SIG-M5 treated with dmso at 0.1 percent for 504 hours (cell line): Measurements from ENCODE around the gene RASAL2.
A peak's percentile ranks its signal among the peaks of the same experiment; 100 is the strongest.
"Not testable (repeated sequence)": the region's sequence is repeated elsewhere in the genome, so short reads cannot be mapped to it uniquely, and the experiment has no call there.

Experiments used
- DNase-seq: peaks from one replicate; lab custom pipeline; 2025; ENCODE audit not compliant: unreplicated experiment; lab: John Stamatoyannopoulos, UW

RASAL2 gene

DNA sequence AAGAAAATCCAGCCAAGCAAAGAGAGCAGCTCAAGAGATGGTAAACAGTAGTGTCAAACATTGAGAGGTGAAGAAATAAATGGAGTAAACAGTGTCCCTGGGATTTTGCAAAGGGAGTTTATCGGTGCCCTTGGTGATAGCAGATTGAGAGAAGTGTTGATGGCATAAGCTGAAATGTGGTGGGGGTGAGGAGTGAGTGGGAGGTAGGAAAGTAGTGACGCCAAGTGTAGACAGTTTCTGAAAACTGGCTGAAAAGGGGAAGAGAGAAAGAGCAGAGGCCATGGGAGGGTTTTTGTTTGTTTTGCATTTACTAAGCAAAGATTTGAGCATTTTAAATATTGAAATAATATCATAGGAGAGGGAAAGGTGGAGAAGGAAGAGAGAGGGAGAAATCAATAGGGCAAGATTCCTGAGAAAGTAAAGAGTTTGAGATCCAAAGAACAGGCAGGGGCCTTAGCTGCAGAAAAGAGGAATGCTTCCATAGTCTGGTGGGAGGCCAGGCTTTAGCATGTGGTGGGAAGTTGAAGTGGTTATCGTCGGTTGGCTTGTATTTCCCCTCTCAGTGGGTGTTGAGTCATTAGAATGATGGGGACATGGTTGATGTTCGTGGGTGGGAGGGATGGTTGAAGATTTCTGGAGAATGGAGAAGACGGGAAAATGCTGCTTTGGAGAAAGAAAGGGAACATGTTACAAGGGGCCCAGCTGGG, 26.8 kb upstream of the RASAL2 start:
- DNase-seq: peak; percentile 93

DNA sequence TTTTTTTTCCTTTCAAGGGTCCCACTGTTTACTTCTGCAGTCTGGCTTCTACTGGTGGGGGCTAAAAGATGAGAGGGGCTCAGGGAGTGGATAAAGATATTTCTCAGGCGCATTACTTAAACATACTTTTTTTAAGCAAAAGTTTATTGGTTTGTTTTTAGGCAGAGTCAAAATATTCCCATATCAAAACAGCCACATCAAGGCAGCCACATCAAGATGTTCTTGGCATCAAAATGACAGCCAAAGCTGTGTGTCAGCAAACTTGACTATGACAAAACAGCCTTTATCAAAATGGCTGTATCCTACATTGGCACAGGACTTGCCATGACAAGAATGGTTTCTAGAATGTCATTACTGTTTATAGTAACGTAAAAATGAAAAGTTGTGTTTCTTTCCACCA, 22.1 kb upstream of the RASAL2 start:
- no peak for DNase-seq

DNA sequence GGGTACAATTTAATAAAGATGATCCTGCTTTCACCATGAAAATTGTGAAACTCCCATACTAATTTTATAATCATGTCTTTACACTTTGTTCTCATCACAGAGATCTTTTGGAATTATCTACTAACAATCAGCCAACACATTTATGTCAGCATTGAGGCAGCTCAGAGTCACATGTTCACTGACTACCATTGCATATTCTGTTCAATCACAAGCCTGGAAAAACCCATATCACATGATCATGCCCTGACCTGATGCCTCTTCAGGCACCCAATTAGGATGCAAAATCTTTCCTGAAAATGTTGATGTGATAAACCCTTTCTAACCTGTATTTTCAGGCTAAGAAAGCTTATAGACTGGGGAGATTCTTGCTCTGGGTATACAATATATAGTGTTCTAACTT, 21.6 kb upstream of the RASAL2 start:
- no peak for DNase-seq

DNA sequence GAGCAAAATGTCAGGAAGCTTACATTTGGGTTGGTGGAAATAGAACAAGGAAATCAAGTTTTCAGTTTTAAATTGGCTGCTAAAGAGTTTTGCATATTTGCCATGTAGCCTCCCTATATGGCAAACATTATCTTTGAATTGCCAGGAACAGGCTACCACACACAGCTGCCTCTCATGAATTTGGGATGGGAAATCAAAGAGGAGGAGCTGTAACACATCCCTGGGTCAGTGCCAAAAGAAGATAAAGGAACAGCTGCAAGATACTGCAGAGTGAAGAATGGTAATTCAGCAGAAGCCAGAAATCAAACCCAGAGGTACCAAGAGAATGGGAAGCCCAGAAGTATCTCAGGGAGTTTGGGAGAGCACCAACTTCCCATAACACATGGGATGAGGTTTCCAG, 18.6 kb upstream of the RASAL2 start:
- no peak for DNase-seq

DNA sequence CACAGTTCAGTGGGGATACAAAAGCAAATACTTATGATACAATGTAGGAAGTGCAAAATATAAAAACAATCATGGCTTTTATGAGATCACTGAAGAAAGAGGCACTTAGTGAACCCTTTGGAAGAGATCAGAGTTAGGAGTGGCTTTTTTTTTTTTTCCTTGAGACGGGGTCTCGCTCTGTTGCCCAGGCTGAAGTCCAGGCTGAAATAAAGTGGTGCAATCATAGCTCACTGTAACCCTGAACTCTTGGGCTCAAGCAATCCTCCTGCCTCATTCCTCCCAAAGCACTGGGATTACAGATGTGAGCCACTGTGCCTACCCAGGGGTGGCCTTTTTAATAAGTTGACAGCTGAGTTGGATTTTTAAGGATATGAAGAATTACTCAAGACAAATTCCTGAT, 17.3 kb upstream of the RASAL2 start:
- no peak for DNase-seq

DNA sequence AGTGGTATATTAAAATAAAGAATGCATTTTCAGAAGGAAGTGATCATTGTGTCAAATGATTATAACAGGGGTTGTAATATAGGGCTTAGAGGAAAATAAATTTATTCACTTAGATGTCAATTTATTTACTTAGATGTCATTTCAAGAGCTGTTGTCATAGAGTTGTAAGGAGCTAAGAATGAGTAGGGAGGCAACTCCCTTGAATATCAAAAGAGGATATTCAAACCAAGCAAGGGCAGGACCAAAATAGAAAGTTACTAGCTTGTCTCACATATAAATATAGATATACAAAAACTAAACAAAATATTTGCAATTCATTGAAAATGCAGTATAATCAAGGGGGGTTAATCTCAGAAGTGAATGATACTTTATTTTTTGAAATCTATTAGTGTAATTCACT, 16.0 kb upstream of the RASAL2 start:
- no peak for DNase-seq

DNA sequence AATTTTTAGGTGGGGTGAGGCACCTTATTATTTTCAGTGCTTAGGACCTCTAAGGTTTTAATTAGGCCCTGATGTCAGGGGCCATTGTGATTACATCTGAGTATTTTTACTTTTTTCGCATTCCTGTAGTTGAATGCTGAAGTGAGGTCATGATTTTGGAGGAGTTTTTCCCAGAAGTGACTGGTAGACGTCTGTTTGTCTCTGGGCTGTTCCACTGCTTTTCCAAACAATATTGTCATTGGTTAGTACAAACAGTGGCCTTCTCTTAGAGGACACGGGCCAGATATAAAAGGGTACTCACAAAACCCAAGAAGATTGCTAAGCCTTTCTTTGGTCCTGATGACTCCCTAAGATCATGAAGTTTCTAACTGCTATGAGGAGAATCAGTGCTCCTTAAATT, 7.6 kb upstream of the RASAL2 start:
- DNase-seq: no peak

DNA sequence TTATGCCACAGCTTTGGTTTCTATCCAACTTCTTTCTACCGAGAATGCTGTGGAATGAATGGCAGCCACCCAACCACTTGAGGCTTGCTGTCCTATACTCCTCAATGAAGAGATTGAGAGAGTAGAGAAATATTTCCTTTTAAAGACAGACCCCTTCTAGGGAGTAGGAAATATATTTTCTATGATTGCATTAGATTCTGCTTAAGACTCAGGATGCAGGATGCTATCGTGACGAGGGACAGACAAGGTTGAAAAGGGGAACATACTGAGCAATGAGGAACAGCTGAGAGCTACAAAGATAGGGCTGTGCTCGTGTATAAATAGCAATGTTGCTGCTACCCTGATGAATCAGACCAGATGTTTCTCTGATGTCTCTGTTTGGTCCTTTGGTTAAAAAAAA, 7.1 kb upstream of the RASAL2 start:
- DNase-seq: peak; percentile 93

DNA sequence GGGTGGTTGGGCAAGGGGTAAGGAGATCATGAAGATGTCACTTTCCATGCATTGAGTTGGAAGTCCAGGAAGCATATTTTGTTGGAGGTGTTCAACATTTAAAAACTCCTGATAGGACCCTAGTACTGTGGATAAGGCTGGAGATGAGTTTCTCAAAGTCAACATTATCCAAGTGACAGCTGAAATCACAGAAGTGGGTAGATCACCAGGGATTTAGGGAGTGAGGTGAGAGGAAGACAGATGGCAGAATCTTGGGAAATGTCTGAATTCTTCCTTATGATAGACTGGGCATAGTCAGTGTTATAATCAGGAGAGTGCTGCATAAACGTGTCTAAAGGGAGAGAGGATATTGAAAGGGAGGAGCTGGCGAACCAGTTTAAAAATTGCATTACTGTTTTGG, 5.3 kb upstream of the RASAL2 start:
- no peak for DNase-seq

DNA sequence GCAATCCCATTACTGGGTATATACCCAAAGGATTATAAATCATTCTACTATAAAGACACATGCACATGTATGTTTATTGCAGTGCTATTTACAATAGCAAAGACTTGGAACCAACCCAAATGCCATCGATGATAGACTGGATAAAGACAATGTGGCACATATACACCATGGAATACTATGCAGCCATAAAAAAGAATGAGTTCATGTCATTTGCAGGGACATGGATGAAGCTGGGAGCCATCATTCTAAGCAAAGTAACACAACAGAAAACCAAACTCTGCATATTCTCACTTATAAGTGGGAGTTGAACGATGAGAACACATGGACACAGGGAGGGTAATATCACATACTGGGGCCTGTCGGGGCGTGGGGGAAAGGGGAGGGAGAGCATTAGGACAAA, 2.5 kb upstream of the RASAL2 start:
- DNase-seq: not testable (repeated sequence)

DNA sequence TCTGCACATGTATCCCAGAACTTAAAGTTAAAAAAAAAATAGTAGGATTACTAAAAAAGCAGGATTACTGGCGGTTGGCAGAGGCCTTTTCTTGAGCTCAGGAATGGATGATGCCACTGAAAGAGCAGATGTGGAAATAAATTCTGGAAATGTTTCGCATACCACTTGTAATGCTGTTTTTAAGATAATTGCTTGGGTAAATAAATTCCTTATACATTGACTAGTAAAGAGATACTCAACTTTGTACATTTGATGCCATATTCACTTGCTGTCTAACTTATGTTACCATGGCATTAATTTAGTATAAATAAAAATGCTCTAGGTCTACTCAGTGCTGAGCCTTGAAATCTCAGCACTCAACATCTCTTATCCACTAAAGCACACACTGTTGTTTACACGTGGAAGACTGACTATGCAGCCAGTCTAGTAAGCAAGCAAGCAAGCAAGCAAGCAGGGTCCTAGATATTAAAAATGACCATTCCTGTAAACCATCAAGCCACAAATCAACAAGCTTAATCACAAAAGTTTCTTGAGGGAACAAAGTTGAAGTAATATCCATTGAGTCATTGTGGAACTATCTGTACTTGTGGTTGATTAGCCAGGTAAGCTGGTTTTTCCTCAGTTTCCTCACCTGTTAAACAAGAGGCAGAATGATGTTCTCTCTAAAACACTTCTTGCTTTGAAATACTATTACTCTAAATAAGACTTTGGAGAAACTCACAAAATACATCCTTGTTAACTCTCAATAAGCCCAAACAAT, 1.7 kb upstream of the RASAL2 start:
- DNase-seq: no peak

DNA sequence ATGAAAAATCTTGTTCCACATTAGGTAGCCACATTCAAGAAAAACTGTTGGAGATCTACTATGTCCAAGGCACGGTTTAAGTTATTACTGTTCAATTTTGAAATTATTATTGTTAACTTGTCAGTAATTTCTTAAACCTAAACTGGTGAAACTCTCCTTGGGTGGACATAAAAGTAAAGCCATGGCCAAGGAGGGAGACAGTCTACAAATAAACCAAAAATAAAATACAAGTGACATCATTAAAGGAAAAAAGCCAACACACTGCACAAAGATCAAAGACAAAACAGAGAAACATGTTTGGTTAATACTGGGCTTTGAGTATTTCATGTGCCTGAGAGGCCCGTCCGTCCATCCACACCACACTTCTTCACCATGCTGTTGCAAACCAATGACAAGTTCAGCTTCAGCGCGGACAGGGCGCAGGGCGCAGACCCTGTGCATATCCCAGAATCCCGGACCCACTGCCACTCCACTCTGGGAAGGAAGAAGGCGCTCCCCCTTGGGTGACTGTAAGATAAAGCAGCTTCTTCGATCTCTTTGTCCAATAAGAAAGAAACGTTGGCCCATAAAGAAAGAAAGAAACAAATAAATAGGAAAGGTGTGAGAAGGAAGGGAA, 918 bp upstream of the RASAL2 start:
- no peak for DNase-seq

DNA sequence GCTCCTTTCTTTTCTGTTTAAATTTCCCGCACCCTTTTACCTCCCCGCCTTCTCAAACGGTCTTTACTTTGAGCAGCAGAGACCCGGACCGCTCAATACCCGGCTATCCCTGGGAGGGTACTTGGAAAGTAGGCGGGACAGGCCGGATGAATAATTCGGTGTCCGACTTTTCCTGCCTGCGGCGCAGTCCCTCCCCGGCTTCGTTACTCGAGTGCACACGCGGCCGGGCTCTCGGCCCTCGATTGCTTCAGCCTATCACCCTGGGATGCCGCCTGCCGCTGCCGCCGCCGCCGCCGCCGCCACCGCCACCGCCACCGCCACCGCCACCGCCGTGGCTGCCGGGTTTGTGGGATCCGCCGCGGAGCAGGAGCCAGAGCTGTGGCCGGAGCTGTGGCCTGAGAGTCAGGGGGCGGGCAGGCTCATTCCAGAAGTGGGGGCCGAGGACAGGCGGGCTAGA, 382 bp upstream of the RASAL2 start:
- DNase-seq: peak; percentile 96

DNA sequence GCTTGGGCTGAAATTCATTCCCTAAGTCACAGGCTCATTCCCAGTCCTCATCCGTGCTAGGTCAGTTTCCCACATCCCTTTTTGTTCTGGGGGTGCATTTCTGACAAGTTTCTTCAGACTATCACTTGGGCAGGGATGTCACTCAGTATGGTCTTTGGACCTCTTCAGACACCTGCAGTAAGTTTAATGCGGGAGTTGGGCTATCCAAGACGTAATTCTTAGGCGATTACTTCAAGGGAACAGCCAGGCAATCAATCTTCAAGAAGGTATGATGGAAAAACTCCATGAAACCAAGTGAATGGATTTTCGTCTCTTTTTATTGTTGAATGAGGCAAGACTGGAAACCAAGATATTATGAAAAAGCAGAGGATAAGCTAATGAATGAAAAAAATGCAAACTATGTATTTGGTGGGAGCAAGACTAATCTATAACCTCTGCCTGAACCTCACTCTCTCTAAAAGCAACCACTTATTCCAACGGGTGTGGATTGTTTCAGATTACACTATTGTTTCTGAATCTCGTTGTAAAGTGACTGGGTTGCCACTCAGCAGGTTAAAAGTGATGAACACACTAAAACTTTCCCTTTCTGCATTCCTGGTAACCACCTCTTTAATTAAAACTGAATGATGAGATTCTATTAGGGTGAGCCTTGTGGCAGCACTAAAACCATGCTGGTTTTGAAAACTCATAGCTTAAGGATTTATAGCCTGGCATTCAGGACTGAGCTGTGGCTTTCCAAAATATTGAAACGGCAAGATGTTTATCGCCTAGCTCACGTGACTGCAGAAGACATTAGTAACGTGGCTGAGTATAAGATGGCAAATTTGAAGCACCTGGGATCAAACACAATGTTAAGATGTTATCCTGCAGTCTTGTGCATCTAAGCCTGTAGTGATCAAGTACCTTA, 1.1 kb downstream of the RASAL2 start:
- no peak for DNase-seq

DNA sequence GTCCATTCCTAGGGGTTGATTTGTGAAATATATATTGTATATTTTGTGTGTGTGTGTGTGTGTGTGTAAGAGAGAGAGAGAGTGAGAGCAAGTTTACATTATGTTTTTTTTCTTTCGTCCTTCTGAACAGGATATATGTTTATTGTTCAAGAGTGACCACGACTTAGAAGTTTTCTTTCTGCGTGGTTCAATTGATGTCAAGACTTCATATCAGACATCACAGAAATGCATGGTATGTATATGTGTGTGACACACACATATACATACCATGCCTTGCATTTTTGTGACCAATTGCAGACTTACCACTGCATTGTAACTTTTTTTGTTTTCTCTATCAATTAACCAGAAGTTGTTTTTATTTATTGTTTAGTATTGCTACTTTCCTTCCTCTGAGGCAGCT, 2.5 kb downstream of the RASAL2 start:
- DNase-seq: no peak

DNA sequence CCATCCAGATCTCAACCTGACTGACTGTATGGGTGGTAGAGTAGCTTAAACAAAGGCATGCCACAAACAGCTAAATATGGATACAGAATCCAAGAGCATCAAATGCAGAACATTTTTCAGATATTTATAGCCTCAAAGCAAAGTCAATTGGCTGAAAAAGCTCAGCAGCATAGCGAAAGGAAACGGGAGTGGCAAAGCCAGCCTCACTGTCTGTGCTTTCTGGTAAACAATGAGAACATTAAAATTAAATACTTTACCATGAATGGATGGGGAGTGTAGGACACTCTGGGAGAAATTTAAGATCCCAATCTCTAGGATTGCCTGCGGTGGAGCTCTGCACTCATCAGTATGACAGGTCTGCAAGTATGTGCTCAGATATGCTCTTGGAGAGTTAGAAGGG, 4.4 kb downstream of the RASAL2 start:
- no peak for DNase-seq

DNA sequence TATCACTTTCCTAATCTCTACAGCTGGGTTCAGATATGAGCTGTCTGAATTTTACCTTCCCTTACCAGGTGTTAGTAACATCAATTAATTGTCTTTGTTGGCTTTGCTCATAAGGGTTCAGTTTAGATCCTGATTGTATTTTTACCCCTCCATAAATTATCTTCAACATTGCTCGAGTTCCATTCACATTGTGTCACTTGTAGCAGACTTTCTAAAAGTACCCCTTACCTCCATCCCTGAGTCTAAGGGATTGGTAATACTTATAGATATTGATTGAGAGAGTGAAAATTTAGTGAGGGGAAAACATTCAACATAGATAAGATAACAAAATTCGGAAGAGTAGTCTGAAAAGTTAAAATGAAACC, 7.3 kb downstream of the RASAL2 start:
- DNase-seq: no peak

DNA sequence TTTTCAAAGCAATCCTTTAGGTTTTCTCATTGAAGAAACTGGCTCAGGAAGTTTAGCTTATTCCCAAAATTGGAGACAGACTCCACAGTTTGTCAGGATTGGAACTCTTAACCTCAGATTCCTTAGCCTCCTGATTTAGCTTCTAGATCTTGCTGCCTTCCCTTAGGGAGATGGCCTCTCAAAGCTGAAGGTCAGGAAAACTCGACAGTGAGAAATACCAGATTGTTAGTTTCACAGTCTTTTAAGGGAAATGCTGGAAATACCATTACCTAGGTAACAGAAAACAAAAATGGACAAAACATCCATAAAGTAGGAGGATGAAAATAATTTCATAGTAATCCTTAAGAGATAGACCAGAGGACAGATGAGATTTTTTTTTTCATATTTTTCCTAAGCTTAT, 7.8 kb downstream of the RASAL2 start:
- DNase-seq: no peak

DNA sequence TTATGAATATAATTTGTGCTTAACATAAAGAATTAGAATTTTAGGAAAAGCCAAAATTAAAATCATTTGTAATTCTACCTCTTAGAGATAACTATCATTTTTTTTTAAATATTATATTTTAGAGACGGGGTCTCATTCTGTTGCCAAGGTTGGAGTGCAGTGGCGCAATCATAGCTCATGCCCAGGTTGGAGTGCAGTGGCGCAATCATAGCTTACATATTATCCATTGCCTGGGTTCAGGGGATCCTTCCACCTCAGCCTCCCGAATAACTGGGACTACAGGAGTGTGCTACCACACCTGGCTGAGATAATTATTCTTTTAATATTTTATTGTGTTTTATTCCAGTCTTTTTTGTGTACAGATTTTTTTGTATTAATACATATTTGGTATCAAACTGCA, 8.3 kb downstream of the RASAL2 start:
- DNase-seq: no peak

DNA sequence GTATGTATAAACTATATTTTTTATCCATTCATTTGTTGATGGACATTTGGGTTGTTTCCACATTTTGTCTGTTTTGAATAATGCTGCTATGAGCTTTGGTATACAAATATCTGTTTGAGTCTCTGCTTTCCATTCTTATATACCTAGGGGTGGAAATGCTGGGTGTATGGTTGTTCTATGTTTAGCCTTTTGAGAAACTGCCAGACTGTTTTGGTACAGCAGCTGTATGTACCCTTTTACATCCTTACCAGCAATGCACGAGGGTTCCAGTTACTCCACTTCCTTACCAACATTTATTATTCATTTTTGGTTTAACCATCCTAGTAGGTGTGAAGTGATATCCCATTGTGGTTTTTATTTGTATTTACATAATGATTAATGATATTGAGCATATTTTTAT, 13.9 kb downstream of the RASAL2 start:
- DNase-seq: no peak
